Esophagus (tissue), 2 donors: Measurements from ENCODE around the gene IL31. TPM values are rescaled to one million over a fixed set of nuclear protein-coding genes. Genes with fewer than 3 reads are reported as not detected.

Experiments
- H3K27ac ChIP-seq, 2 donors: one replicate each; pipeline ENCODE4 v1.5.1; 2013; ENCODE audit warnings: low read depth in 2 of 2, mild to moderate bottlenecking in 2 of 2, inconsistent platforms in 1 of 2, low read length in 1 of 2, moderate library complexity in 1 of 2
- H3K27me3 ChIP-seq, 2 donors: one replicate each; pipeline ENCODE4 v1.6.1; 2013; ENCODE audit warnings: low read length in 2 of 2, control low read depth in 1 of 2, mild to moderate bottlenecking in 1 of 2; ENCODE audit not compliant: insufficient read depth in 2 of 2, control insufficient read depth in 1 of 2
- H3K36me3 ChIP-seq, 2 donors: one replicate each; pipeline ENCODE4 v1.6.1; 2013; ENCODE audit warnings: low read length in 1 of 2; ENCODE audit not compliant: control insufficient read depth in 2 of 2, insufficient read depth in 2 of 2
- H3K4me1 ChIP-seq, 2 donors: one replicate each; pipeline ENCODE4 v1.6.1; 2013; ENCODE audit warnings: low read length in 1 of 2; ENCODE audit not compliant: control insufficient read depth in 2 of 2, insufficient read depth in 2 of 2
- H3K4me3 ChIP-seq, 2 donors: one replicate each; pipeline ENCODE4 v1.5.1; 2013; ENCODE audit warnings: low read length in 2 of 2, mild to moderate bottlenecking in 2 of 2, low read depth in 1 of 2, moderate library complexity in 1 of 2
- H3K9me3 ChIP-seq, 2 donors: one replicate each; pipeline ENCODE4 v1.6.1; 2013; ENCODE audit warnings: mild to moderate bottlenecking in 2 of 2, low read depth in 1 of 2, low read length in 1 of 2, moderate library complexity in 1 of 2; ENCODE audit not compliant: control insufficient read depth in 2 of 2, insufficient read depth in 1 of 2
- WGBS, 2 donors: extraction: QIAGEN DNeasy Blood & Tissue Kit; methylation state at CpG; one replicate each; pipeline ENCODE4 v1.1.7; 2013; 5-methylcytosine and 5-hydroxymethylcytosine counted together
- polyA plus RNA-seq, 2 donors: library from polyadenylated mRNA; stranded (reverse); fragments of 200-250 nt; gene quantifications; one replicate each; pipeline ENCODE4 v1.2.3, GENCODE V29; 2013
- donor health status: healthy with polysubstance abuse.
- donor health status: Bipolar disorder and iron deficiency.

IL31 gene
- polyA plus RNA-seq, 2 donors: not detected

- H3K36me3 ChIP-seq: peaks cover 12 to 24% of the 10 kb centered on the region in 2 donors
- H3K27ac ChIP-seq: no peak overlapping the region
- peaks cover 2 to 3% of the 10 kb centered on the region in 2 donors for H3K4me1 ChIP-seq
- H3K9me3 ChIP-seq: no peaks in the 10 kb centered on the region
- H3K27me3 ChIP-seq: no peaks in the 10 kb centered on the region
- no peak overlapping the region for H3K4me3 ChIP-seq
- 73 to 77% methylated on average over 7 of the region's 7 CpGs for WGBS, 2 donors
Observed at GRCh38 chr12:122126342-122126635, 47.7 kb downstream of the IL31 start.

- Histone ChIP-seq H3K36me3 (peaks cover 12 to 24% of the 10 kb centered on the region in 2 donors), H3K27me3 (no peaks in the 10 kb centered on the region), H3K9me3 (no peaks in the 10 kb centered on the region), H3K4me1 (peaks cover 2 to 3% of the 10 kb centered on the region in 2 donors), H3K27ac (no peak overlapping the region), H3K4me3 (no peak overlapping the region)
- WGBS, 2 donors: 67 to 73% methylated on average over 13 of the region's 13 CpGs
Observed at GRCh38 chr12:122125452-122126341, 48.3 kb downstream of the IL31 start.

- WGBS, 2 donors: 72 to 87% methylated on average over 9 to 10 of the region's 14 CpGs
- no peak overlapping the region for H3K27ac ChIP-seq
- H3K9me3 ChIP-seq: no peaks in the 10 kb centered on the region
- H3K4me3 ChIP-seq: no peak overlapping the region
- H3K27me3 ChIP-seq: no peaks in the 10 kb centered on the region
- H3K4me1 ChIP-seq: peaks cover 2 to 3% of the 10 kb centered on the region in 2 donors
- H3K36me3 ChIP-seq: peaks cover 8 to 15% of the 10 kb centered on the region in 2 donors
Observed at GRCh38 chr12:122124370-122124769, 49.7 kb downstream of the IL31 start.

GRCh38 chr12:122123761-122124145 lies 50.3 kb downstream of the IL31 start:
- Histone ChIP-seq H3K4me1 (peaks cover 2 to 3% of the 10 kb centered on the region in 2 donors), H3K4me3 (no peak overlapping the region), H3K27ac (no peak overlapping the region), H3K27me3 (no peaks in the 10 kb centered on the region), H3K36me3 (peaks cover 3 to 9% of the 10 kb centered on the region in 2 donors), H3K9me3 (no peaks in the 10 kb centered on the region)
- WGBS, 2 donors: 82 to 85% methylated on average over 9 of the region's 9 CpGs

GRCh38 chr12:122123051-122123760 lies 50.8 kb downstream of the IL31 start:
- no peaks in the 10 kb centered on the region for H3K27me3 ChIP-seq
- H3K4me1 ChIP-seq: peaks cover 2 to 3% of the 10 kb centered on the region in 2 donors
- H3K27ac ChIP-seq: no peak overlapping the region
- H3K4me3 ChIP-seq: no peak overlapping the region
- no peaks in the 10 kb centered on the region for H3K9me3 ChIP-seq
- WGBS, 2 donors: 16 to 17% methylated on average over 22 of the region's 22 CpGs
- H3K36me3 ChIP-seq: peaks cover 3 to 6% of the 10 kb centered on the region in 2 donors

Other genes with a start within 250 kb of the IL31 start
- 1 to 10 TPM; 1.0 to 2.1 TPM for gene BCL7A, start 152.3 kb downstream of the IL31 start, polyA plus RNA-seq
- gene MLXIP, start 95.5 kb downstream of the IL31 start, polyA plus RNA-seq: 10 to 100 TPM in 1 of 2 donors, 1 to 10 TPM in 1; 8.2 to 18.0 TPM
- under 1 TPM in 1 of 2 donors, not detected in 1; 0.21 TPM for gene LRRC43, start 8.9 kb upstream of the IL31 start, polyA plus RNA-seq
- 1 to 10 TPM in 1 of 2 donors, under 1 TPM in 1; 0.62 to 1.4 TPM for gene B3GNT4, start 29.5 kb upstream of the IL31 start, polyA plus RNA-seq
- 10 to 100 TPM; 17.9 to 31.1 TPM for gene DIABLO, start 51.8 kb upstream of the IL31 start, polyA plus RNA-seq
- 1 to 10 TPM; 6.1 to 8.6 TPM for gene VPS33A, start 92.3 kb upstream of the IL31 start, polyA plus RNA-seq
- 10 to 100 TPM; 50.0 to 52.3 TPM for gene CLIP1, start 248.4 kb upstream of the IL31 start, polyA plus RNA-seq